RWPE1 (cell line): Measurements from ENCODE around the gene LIN9.

Source experiments
- CTCF ChIA-PET: fragments of 350-600 bp; sonication (Branson Sonifier 250); formaldehyde crosslinking; extraction: SDS; loops from one replicate; lab custom pipeline; 2021; lab: Yijun Ruan, JAX
- POLR2A ChIA-PET: fragments of 400-600 bp; formaldehyde crosslinking; extraction: SDS; loops from one replicate; lab custom pipeline; 2020; ENCODE audit warnings: antibody characterized with exemption; ENCODE audit not compliant: low non-redundant PET; lab: Yijun Ruan, JAX
- DNase-seq: peaks from one replicate; pipeline ENCODE4 v3.0.0; 2012; ENCODE audit warnings: low spot score
- H3K27ac ChIP-seq: fragments of 450-650 bp; 2 replicates; pipeline ENCODE4 v1.5.1; 2017
- CTCF ChIP-seq: fragments of 450-650 bp; conservative IDR thresholded peaks from 2 replicates; pipeline ENCODE4 v1.5.1; 2017; ENCODE audit warnings: low read depth, mild to moderate bottlenecking

LIN9 gene

GRCh38 chr1:226305184-226305583 is 3.8 kb downstream of the LIN9 start:
- DNase-seq, result no peak
- POLR2A ChIA-PET, result no interaction called here
- CTCF ChIA-PET, result no interaction called here
- no peak overlapping the region for H3K27ac ChIP-seq
- no peak for TF ChIP-seq CTCF

GRCh38 chr1:226304291-226304955 is 4.5 kb downstream of the LIN9 start:
- POLR2A ChIA-PET, result no interaction called here
- no peak overlapping the region for H3K27ac ChIP-seq
- no peak for DNase-seq
- no peak for TF ChIP-seq CTCF
- CTCF ChIA-PET, result interaction anchor here (0.7 to 1.3 kb wide), 4 partner anchors 14 to 108 kb away, joined by 3 to 5 read pairs (median 3); no protein-coding TSS in a partner anchor

- no peak for DNase-seq
- POLR2A ChIA-PET, result interaction anchor here (0.6 kb wide), 1 partner anchor 8 kb away, joined by 4 read pairs; no protein-coding TSS in a partner anchor
- H3K27ac ChIP-seq, result no peak overlapping the region
- TF ChIP-seq CTCF, result no peak
- CTCF ChIA-PET, result interaction anchor here (0.7 to 1.6 kb wide), 2 partner anchors 12 to 105 kb away, joined by 3 to 5 read pairs; partner anchors contain the start of gene PARP1
Observed at GRCh38 chr1:226302731-226303130, 6.2 kb downstream of the LIN9 start.

GRCh38 chr1:226296911-226297310 is 12.1 kb downstream of the LIN9 start:
- no peak overlapping the region for H3K27ac ChIP-seq
- ChIA-PET POLR2A (interaction anchor here (0.6 kb wide), 1 partner anchor 166 kb away, joined by 3 read pairs; no protein-coding TSS in a partner anchor), CTCF (interaction anchor here (0.6 kb wide), 2 partner anchors 105 to 200 kb away, joined by 3 to 4 read pairs; no protein-coding TSS in a partner anchor)
- no peak for TF ChIP-seq CTCF
- DNase-seq, result no peak

- ChIA-PET CTCF (interaction anchor here (0.6 to 0.7 kb wide), 2 partner anchors 20 to 576 kb away, joined by 3 read pairs; no protein-coding TSS in a partner anchor), POLR2A (no interaction called here)
- H3K27ac ChIP-seq, result no peak overlapping the region
- TF ChIP-seq CTCF, result no peak
- no peak for DNase-seq
Observed at GRCh38 chr1:226293553-226293920, 15.4 kb downstream of the LIN9 start.

GRCh38 chr1:226292874-226293552 is 16.0 kb downstream of the LIN9 start:
- POLR2A ChIA-PET, result interaction anchor here (0.6 kb wide), 1 partner anchor 307 kb away, joined by 4 read pairs; no protein-coding TSS in a partner anchor
- CTCF ChIA-PET, result interaction anchor here (0.6 to 0.9 kb wide), 4 partner anchors 21 to 577 kb away, joined by 3 to 5 read pairs (median 3); no protein-coding TSS in a partner anchor
- H3K27ac ChIP-seq, result no peak overlapping the region
- no peak for DNase-seq
- no peak for TF ChIP-seq CTCF
